HepG2 (cell line): Measurements from ENCODE around the gene RPL36. TPM values are rescaled to one million over a fixed set of nuclear protein-coding genes. Genes with fewer than 3 reads are reported as not detected.

ENCODE experiments used
- ATAC-seq: fragments of 200-7000 bp; cut with Tn5 transposase; 3 replicates; pipeline ENCODE4 v1.9.1; 2020; ENCODE audit warnings: mild to moderate bottlenecking, moderate library complexity
- BruUV-seq: library from RNA; stranded (reverse); fragments of 400-500 nt; replicated peaks from 2 replicates; lab custom pipeline; 2021; lab: Mats Ljungman, UMichigan
- CTCF ChIA-PET: fragments of 300-600 bp; formaldehyde crosslinking; extraction: SDS; loops from one replicate; lab custom pipeline; 2021; ENCODE audit warnings: low total read pairs, inconsistent platforms, low intra/inter-chr PET ratio; lab: Yijun Ruan, JAX
- POLR2A ChIA-PET: fragments of 350-600 bp; sonication (Branson Sonifier 250); formaldehyde crosslinking; loops from one replicate; lab custom pipeline; 2020; ENCODE audit warnings: antibody characterized with exemption, inconsistent platforms; lab: Yijun Ruan, JAX
- DNase-seq: peaks from one replicate; pipeline ENCODE4 v3.0.0-alpha.2; 2015; ENCODE audit warnings: low spot score
- FAIRE-seq: peaks from 3 replicates; lab custom pipeline; 2011; peaks lifted over from hg19 to GRCh38; lab: Jason Lieb, UNC
- H2AFZ ChIP-seq: one replicate; pipeline ENCODE4 v1.6.1; 2011; ENCODE audit warnings: low read length, inconsistent platforms
- H3K27ac ChIP-seq: fragments of 300-600 bp; 3 replicates; pipeline ENCODE4 v1.8.0; 2011; ENCODE audit warnings: mixed run types, mild to moderate bottlenecking, mixed read lengths, low read length, inconsistent platforms; ENCODE audit not compliant: insufficient read depth; ENCODE audit errors: extremely low read length
- H3K27me3 ChIP-seq, 2 experiments: fragments of 200-600 bp in 1 of 2; 2 replicates in 1 of 2; 3 replicates in 1 of 2; pipeline versions ENCODE4 v1.6.0 to v1.8.0; 2011; ENCODE audit warnings: low read length in 2 of 2, mild to moderate bottlenecking in 2 of 2, moderate library complexity in 2 of 2, inconsistent platforms in 1 of 2; ENCODE audit not compliant: insufficient read depth in 2 of 2, control insufficient read depth in 1 of 2
- H3K36me3 ChIP-seq, 2 experiments: fragments of 200-600 bp in 1 of 2; replicated peaks in 1 of 2; 2 replicates in 1 of 2; 3 replicates in 1 of 2; pipeline versions ENCODE4 v1.5.1 to v1.8.0; 2011; ENCODE audit warnings: low read length in 2 of 2, inconsistent platforms in 1 of 2; ENCODE audit not compliant: insufficient read depth in 2 of 2, control insufficient read depth in 1 of 2
- H3K4me1 ChIP-seq: 2 replicates; pipeline ENCODE4 v1.5.1; 2012; ENCODE audit warnings: low read length, inconsistent platforms; ENCODE audit not compliant: insufficient read depth
- H3K4me2 ChIP-seq: 2 replicates; pipeline ENCODE4 v1.6.0; 2011; ENCODE audit warnings: low read depth, low read length, inconsistent platforms
- H3K4me3 ChIP-seq, 3 experiments: fragments of 200-600 bp in 1 of 3; sonication (generic), shearing (Covaris generic) in 1 of 3; replicated peaks in 1 of 3; 2 replicates each; pipeline ENCODE4 v1.5.1; 2011 to 2016; ENCODE audit warnings: low read length in 3 of 3, inconsistent platforms in 2 of 3, low read depth in 2 of 3, mild to moderate bottlenecking in 2 of 3, control low read depth in 1 of 3, mixed read lengths in 1 of 3; ENCODE audit not compliant: insufficient read depth in 1 of 3
- H3K79me2 ChIP-seq: one replicate; pipeline ENCODE4 v1.6.1; 2011; ENCODE audit warnings: low read length, inconsistent platforms; ENCODE audit not compliant: insufficient read depth
- H3K9ac ChIP-seq: 2 replicates; pipeline ENCODE4 v1.6.0; 2011; ENCODE audit warnings: mild to moderate bottlenecking, low read depth, low read length, inconsistent platforms; ENCODE audit not compliant: insufficient read depth
- H3K9me3 ChIP-seq: 2 replicates; pipeline ENCODE4 v1.5.1; 2012; ENCODE audit warnings: mild to moderate bottlenecking, low read length
- H4K20me1 ChIP-seq: 2 replicates; pipeline ENCODE4 v1.6.0; 2011; ENCODE audit warnings: inconsistent platforms, mild to moderate bottlenecking, low read length, moderate library complexity; ENCODE audit not compliant: insufficient read depth
- HNF4G ChIP-seq, 2 experiments: sonication (generic) in 1 of 2; formaldehyde crosslinking in 1 of 2; IDR thresholded peaks; 2 replicates each; pipeline versions ENCODE4 v1.4.0 to v1.6.1; 2011 to 2020; ENCODE audit warnings: borderline replicate concordance in 2 of 2, low read depth in 2 of 2, mild to moderate bottlenecking in 2 of 2, low read length in 1 of 2, missing genetic modification reagents in 1 of 2, moderate library complexity in 1 of 2
- MTF2 ChIP-seq: sonication (generic); formaldehyde crosslinking; IDR thresholded peaks from 2 replicates; pipeline ENCODE4 v1.5.0; 2020; ENCODE audit warnings: missing genetic modification reagents, borderline replicate concordance
- PAF1 ChIP-seq: IDR thresholded peaks from 2 replicates; pipeline ENCODE4 v1.6.1; 2016; ENCODE audit warnings: missing genetic modification reagents, missing compliant biosample characterization
- POLR2A ChIP-seq, 2 experiments: IDR thresholded peaks; 2 replicates each; pipeline ENCODE4 v1.6.1; 2011; ENCODE audit warnings: low read depth in 2 of 2, low read length in 2 of 2, mild to moderate bottlenecking in 1 of 2, moderate library complexity in 1 of 2; ENCODE audit not compliant: insufficient read depth in 1 of 2
- POLR2AphosphoS5 ChIP-seq: IDR thresholded peaks from 2 replicates; pipeline ENCODE4 v1.6.1; 2012; ENCODE audit warnings: low read depth, low read length
- POLR2G ChIP-seq: fragments of 200-400 bp; formaldehyde crosslinking; IDR thresholded peaks from 2 replicates; pipeline ENCODE4 v1.6.1; 2018; ENCODE audit warnings: mild to moderate bottlenecking, low read depth, low read length, moderate library complexity
- REPIN1 ChIP-seq: sonication (generic); formaldehyde crosslinking; IDR thresholded peaks from 2 replicates; pipeline ENCODE4 v1.8.0; 2022; ENCODE audit warnings: missing genetic modification reagents, low read depth, mild to moderate bottlenecking, borderline replicate concordance
- SRY ChIP-seq: sonication (generic); formaldehyde crosslinking; IDR thresholded peaks from 2 replicates; pipeline ENCODE4 v1.8.0; 2022; ENCODE audit warnings: mild to moderate bottlenecking, missing genetic modification reagents
- ZFP82 ChIP-seq: sonication (generic); formaldehyde crosslinking; IDR thresholded peaks from 2 replicates; pipeline ENCODE4 v1.5.1; 2020; ENCODE audit warnings: mild to moderate bottlenecking, missing genetic modification reagents, borderline replicate concordance
- ZNF121 ChIP-seq: sonication (generic); formaldehyde crosslinking; IDR thresholded peaks from 2 replicates; pipeline ENCODE4 v1.5.0; 2020; ENCODE audit warnings: mild to moderate bottlenecking, missing genetic modification reagents
- ZNF740 ChIP-seq: sonication (generic); formaldehyde crosslinking; IDR thresholded peaks from 2 replicates; pipeline ENCODE4 v1.4.0; 2020; ENCODE audit warnings: missing genetic modification reagents
- WGBS: methylation state at CpG from one replicate; pipeline ENCODE4 v1.1.6; 2017; ENCODE audit warnings: low lambda C conversion rate; 5-methylcytosine and 5-hydroxymethylcytosine counted together
- in situ Hi-C: cut with HindIII; loops from 2 replicates; pipeline ENCODE4 v1.10.0; 2017; ENCODE audit warnings: low pct_unique_long_range_greater_than_20kb; ENCODE audit not compliant: extremely low pct_ligation_motif_present
- intact Hi-C: fragments of 100-400 bp; cut with micrococcal nuclease; formaldehyde crosslinking; loops from one replicate; pipeline ENCODE4 v1.10.0; 2022; ENCODE audit not compliant: unreplicated experiment
- polyA plus RNA-seq, 8 experiments: library from polyadenylated mRNA; depleted of rRNA in 3 of 8; stranded (reverse) in 7 of 8; unstranded in 1 of 8; fragments of >200 nt; fragmentation: Illumina TruSeq in 4 of 8; extraction: Trizol in 4 of 8; gene quantifications; 2 replicates each; pipeline versions ENCODE4 v1.2.1 to v1.2.3, GENCODE V29; 2011 to 2016; ENCODE audit warnings: low read depth in 4 of 8, missing spikeins in 1 of 8, mixed read lengths in 1 of 8; ENCODE audit not compliant: insufficient read depth in 1 of 8
- total RNA-seq, 5 experiments: library from RNA; depleted of rRNA; stranded (reverse); fragments of >200 nt; fragmentation: Illumina TruSeq; extraction: Trizol; gene quantifications; 2 replicates each; pipeline ENCODE4 v1.2.3, GENCODE V29; 2016; ENCODE audit warnings: low read depth in 1 of 5

The RPL36 gene
- total and polyA plus RNA-seq, 2 of the 13 experiments (the other 11 are each of a cell fraction or from before 2014, with no cell fraction given), result 706 to 740 TPM

- TF ChIP-seq ZFP82 (CRISPR knock-in tag) (0 out of 2 replicates have a peak, but pooled peaks have one; percentile 3), MTF2 (CRISPR knock-in tag) (no peak), ZNF740 (peak; percentile 52; the same call in 1 of the 2 replicates)
- TF ChIP-seq, all 625 proteins: peak for 35
Observed at GRCh38 chr19:5690955-5691821, 1.1 kb downstream of the RPL36 start (continued).

- Histone ChIP-seq H2AFZ (no peak overlapping the region), H3K27ac (peak overlapping the region; percentile 16), H3K9ac (peak overlapping the region; percentile 94), H3K27me3 (no peaks in the 10 kb centered on the region; a peak in 1 of 5 replicates), H3K4me3 (peak overlapping the region; percentile 88 to 94 (median 89); a peak in 5 of 6 replicates), H3K36me3 (peaks cover 24 to 58% of the 10 kb centered on the region in 2 experiments), H3K4me2 (peak overlapping the region; percentile 79), H3K4me1 (peaks cover 24% of the 10 kb centered on the region; the same call in 1 of the 2 replicates), H3K79me2 (peaks cover 34% of the 10 kb centered on the region), H3K9me3 (no peaks in the 10 kb centered on the region), H4K20me1 (peaks cover 38% of the 10 kb centered on the region)
- no peak for DNase-seq
- intact Hi-C loops, result no loop called here
- CTCF ChIA-PET, result no interaction called here
- in situ Hi-C loops, result no loop called here
- ATAC-seq, result no peak
- POLR2A ChIA-PET, result interaction anchor here (1.3 to 3.7 kb wide), 4 partner anchors 14 to 27 kb away, joined by 3 to 95 read pairs (median 6); partner anchors contain the start of genes CATSPERD and LONP1
- no TSS peak for BruUV-seq
- no peak for FAIRE-seq
- 94% methylated on average over 10 of the region's 42 CpGs for WGBS
- no peak for TF ChIP-seq REPIN1
- TF ChIP-seq HNF4G (IDR thresholded peaks at IDR 0.05; ENCODE audit: borderline replicate concordance, low read depth, low read length), result no peak
- no peak for TF ChIP-seq HNF4G (CRISPR knock-in tag; IDR thresholded peaks at IDR 0.05; ENCODE audit: borderline replicate concordance, low read depth)
- TF ChIP-seq SRY (CRISPR knock-in tag), result peak; percentile 49; the same call in 1 of the 2 replicates
- TF ChIP-seq POLR2G, result peak; percentile 54
- TF ChIP-seq POLR2AphosphoS5, result peak; percentile 16
- peak; percentile 43 to 58; a peak in 3 of 4 replicates for TF ChIP-seq POLR2A (IDR thresholded peaks at IDR 0.05; ENCODE audit: insufficient read depth in 1 of 2, low read depth in 2 of 2, low read length in 2 of 2)
- TF ChIP-seq PAF1 (CRISPR knock-in tag), result peak; percentile 74; the same call in 1 of the 2 replicates
- peak; percentile 10; the same call in 1 of the 2 replicates for TF ChIP-seq ZNF121
Observed at GRCh38 chr19:5691822-5692722, 2.0 kb downstream of the RPL36 start.
